Measurements from ENCODE around the gene CDS1.

- TF ChIP-seq CTCF (IDR thresholded peaks at IDR 0.05) (no peak), SIN3A (IDR thresholded peaks at IDR 0.05; ENCODE audit: borderline replicate concordance, insufficient read depth, low read depth, low read length) (no peak), POLR2AphosphoS5 (IDR thresholded peaks at IDR 0.05; ENCODE audit: low read depth, low read length) (no peak)
Measured at GRCh38 chr4:84680956-84681355, 98.0 kb downstream of the CDS1 start.
